ENCODE measurements around the gene TAP2.

GRCh38 chr6:32865724-32866443 is 27.3 kb upstream of the TAP2 start:
- TF ChIP-seq CTCF (IDR thresholded peaks at IDR 0.05) (no peak), POLR2AphosphoS5 (IDR thresholded peaks at IDR 0.05; ENCODE audit: insufficient read depth in 1 of 2, low read depth in 1 of 2) (no peak)
